Anterior cingulate cortex (tissue), 58 donors: ENCODE results near the gene CEP112.

ENCODE experiments used
- DNase-seq, 58 donors: peaks; one replicate each; lab custom pipeline; 2025; lab: John Stamatoyannopoulos, UW

CEP112 gene

DNA sequence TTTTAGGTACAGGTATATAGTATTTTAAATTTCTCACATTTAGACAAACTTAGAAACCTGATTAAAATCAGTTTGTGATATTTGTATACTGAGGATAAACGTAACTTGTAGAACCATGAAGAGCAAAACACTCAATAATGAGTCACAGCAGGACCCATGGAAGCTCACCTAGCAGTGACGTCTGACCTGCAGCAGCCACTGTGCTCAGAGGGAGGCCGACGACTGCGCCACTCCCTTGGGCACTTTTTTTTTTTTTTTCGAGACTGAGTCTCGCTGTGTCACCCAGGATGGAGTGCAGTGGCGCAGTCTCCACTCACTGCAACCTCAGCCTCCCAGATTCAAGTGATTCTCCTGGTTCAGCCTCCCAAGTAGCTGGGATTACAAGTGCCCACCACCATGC is 524.3 kb downstream of the CEP112 start:
- DNase-seq: no peak

DNA sequence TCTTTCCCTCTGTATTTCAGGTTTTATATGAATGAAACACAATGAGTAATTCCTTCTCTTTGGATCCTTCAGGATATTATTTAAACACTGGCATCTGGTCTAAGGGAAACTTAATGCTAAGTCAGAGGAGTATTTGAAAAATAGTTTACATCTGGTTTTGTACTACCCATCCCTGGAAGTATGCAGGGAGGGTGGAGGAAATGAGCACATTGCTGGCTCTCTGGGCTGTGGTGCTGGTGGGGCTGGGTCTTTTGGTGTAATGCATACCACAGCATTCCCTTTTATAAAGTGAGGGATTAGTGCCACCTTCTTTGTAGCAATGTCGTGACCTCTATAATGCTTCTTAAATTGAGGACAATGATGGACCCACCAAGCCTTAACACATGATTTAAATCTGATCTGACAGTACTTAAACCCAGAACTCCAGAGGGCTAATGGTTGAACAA is 525.0 kb downstream of the CEP112 start:
- DNase-seq: no peak

DNA sequence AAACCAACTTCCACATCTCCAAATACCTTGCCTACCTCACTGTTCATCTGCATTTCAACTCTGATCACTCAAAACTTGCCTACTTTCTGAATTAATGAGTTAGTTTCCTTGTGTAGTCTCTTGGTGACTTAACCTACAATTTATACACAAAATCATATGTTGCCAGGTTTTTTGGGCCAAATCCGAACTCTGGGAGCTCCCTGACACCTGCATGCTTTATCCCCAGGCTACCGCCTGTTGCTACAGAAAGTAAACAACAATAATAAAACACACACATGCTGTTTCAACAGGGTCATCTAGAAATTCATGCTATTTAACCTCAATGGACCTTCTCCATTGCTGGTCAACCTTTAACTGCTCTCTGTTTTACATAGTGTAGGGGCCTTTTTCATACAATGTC is 526.0 kb downstream of the CEP112 start:
- no peak for DNase-seq

DNA sequence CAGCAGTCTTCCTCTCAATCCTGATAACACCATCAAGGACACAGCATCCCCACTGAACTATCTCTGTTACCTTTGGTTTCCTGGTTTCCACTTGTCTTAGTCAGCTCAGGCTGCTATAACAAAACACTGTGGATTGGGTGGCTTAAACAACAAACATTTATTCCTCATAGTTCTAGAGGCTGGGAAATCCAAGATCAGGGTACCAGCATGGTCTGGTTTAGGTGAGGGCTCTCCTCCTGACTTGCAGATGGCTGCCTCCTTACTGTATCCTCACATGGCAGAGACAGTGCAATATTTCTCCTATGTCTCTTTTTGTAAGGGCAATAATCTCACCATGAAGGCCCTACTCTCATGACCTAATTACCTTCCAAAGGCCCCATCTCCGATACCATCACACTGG is 527.2 kb downstream of the CEP112 start:
- no peak for DNase-seq

GRCh38 chr17:65664266-65664665 is 527.7 kb downstream of the CEP112 start:
- no peak for DNase-seq

DNA sequence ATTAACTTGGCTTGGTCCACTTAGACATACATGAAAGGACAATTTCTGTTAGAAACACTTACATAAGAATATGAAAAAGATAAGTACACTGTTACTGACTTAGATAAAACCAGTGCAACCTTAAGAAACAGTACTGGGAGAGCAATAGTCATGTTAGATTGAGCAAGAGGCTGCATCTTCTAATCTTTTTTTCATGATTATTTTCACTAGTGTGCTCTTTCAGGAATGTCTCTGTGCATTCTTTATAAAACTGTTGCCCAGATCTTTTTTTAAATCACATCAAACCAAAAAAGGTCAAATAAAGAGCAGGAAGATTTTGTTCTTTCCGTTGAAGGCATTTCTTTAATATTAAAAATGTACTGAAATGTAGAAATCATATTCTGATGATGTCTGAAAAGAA is 529.7 kb downstream of the CEP112 start:
- DNase-seq: no peak

DNA sequence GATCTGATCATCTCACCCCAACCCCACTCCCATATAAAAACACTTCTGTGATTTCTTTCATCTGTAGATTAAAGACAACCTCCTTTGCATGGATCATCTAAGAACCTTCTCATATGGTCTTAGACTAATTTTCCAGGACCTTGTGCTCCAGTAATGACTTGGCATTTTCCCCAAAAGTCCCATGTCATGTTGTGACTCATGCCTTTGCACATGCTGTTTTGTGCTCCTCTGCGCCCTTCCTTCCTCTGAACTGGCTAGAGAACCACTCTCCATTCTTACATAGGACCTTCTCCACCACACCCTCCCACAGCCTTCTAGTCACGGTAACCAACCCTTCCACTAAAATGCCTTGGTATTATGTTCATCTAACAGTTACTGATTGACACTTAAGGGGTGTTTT is 531.0 kb downstream of the CEP112 start:
- no peak for DNase-seq

GRCh38 chr17:65660078-65660477 is 531.9 kb downstream of the CEP112 start:
- no peak for DNase-seq

DNA sequence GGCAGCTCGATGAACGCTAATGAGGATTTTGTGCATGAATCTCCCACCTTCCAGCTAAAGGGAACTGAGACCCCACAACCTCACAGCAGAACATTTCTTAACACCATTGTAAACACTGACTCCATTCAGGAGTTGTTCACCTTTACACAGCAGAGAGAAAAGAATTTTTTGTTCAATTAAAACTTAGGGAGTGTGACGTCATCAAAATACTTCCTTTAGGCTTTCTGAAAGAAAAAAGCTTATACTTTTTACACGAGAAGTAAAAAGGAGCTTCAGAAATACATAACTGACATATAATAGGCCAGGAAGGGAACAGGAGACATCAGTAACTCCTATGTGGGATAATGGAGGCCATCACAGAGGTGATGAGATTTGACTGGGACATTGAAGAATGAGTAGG is 532.4 kb downstream of the CEP112 start:
- DNase-seq: no peak

- no peak for DNase-seq
Measured at GRCh38 chr17:65657251-65657828, 534.6 kb downstream of the CEP112 start.

- no peak for DNase-seq
Measured at GRCh38 chr17:65656390-65657250, 535.3 kb downstream of the CEP112 start.

DNA sequence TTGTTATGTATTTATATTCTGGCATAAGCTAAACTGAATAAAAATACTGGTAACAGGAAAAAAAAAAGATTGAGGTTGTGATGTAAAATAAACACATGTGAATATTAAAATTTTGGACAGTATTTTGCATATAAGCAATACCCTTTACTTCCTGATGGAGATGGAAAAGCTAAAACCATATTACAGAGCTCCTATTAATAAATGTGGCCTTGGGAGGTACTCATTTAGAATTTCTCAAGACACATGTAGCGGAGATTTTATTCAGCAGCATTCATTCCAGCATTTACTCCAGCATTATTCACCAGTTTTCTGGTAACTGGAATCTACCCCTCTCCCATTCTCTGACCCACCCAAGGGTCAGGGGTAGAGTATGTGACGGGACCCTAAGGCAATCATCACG is 536.2 kb downstream of the CEP112 start:
- DNase-seq: no peak

GRCh38 chr17:65644545-65644944 is 547.4 kb downstream of the CEP112 start:
- DNase-seq: no peak

GRCh38 chr17:65638221-65638975 is 553.5 kb downstream of the CEP112 start:
- peak in 10 of 58 donors; percentile 5 to 36 (median 26) for DNase-seq

- DNase-seq: peak in 2 of 58 donors; percentile 31 to 37
Measured at GRCh38 chr17:65637786-65638185, 554.1 kb downstream of the CEP112 start.

DNA sequence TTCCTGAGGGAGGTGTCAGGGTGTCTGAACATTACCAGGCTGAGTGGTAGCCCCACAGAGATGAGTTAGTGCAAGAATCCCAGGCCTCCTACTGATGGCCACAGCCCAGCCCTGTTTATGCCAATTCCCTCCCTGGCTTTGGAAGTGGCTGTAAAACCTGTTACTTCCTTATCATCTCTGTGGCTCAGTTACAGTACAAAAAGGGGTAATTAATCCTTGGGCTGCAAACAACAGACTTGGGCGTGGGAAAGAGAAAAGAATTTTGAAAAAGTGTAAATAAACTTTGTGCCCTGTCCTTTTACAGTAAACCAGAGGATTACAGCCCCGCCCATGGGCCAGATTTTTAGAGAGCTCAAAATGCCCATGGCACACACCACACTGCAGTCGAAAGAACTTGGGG is 557.4 kb downstream of the CEP112 start:
- DNase-seq: no peak

DNA sequence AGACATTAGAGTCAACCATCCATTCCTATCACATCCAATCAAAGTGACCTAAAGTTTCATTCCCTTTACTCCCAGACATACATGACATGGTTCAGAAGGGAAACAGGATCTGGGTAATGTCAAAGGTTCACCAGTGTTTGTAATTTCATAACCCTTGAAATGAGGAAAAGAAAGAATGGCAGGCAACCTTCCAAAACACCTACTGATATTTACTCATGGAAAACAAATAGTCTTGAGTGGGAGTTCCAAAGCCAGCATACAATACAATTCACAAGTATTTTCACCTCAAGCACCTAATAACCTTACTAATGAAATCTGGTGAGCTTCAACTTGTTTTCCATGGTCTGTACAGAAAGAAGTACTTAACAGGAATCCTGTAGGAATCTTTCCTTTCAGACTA is 557.9 kb downstream of the CEP112 start:
- DNase-seq: no peak

GRCh38 chr17:65633146-65633881 is 558.6 kb downstream of the CEP112 start:
- no peak for DNase-seq

DNA sequence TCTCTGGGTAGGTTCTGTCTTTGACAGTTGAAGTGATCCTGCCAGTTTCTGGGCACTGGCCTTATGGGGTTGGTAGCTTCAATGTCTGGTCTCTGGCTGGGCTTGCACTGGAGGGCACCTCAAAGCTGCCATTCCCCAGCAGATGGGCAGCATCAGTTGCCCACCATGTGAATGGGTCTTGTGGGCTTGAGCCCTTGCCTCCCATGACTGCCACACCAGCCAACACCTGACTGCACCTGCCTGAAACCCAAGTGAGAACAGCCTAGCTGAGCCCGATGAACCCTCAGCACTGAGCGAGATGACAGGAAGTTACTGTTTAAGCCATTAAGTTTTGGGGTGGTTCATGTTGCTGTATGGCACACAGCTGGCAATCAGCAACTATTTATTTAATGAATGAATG is 561.4 kb downstream of the CEP112 start:
- DNase-seq: no peak

GRCh38 chr17:65629234-65629690 is 562.7 kb downstream of the CEP112 start:
- no peak for DNase-seq

DNA sequence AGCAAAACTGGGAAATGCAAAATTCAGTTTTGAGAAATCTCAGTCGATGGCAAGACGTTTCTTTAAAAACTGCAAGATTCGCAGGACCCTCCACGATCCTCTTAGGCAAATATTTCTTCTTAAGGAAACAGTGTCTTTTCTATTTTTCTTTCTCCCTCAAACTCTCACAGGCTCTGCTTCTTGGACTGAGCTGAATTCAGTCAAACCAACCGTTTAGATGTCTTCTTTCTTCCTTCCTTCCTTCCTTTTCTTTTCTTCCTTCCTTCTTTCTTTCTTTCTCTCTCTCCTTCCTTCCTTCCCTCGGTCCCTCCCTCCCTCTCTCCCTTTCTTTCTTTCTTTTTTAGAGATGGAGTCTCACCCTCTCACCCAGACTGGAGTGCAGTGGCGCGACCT is 563.3 kb downstream of the CEP112 start:
- no peak for DNase-seq
